AG09319 (cell line): ENCODE measurements around the gene ISM2.
"Not testable (repeated sequence)": the region's sequence is repeated elsewhere in the genome, so short reads cannot be mapped to it uniquely, and the experiment has no call there.

Experiments
- DNase-seq: peaks from one replicate; pipeline ENCODE4 v3.0.0-alpha.2; 2010; ENCODE audit warnings: low read depth; ENCODE audit errors: extremely low read depth
- CTCF ChIP-seq: IDR thresholded peaks from 2 replicates; pipeline ENCODE4 v1.5.1; 2011; ENCODE audit warnings: low read depth, mild to moderate bottlenecking, inconsistent platforms, low read length, moderate library complexity

The ISM2 gene

GRCh38 chr14:77498120-77498979, at the start of gene ISM2:
Gene ISM2 (minus strand): TSS chr14:77498816. CDS start chr14:77498793, 23 bp downstream.
- TF ChIP-seq CTCF: no peak
- DNase-seq: no peak

DNA sequence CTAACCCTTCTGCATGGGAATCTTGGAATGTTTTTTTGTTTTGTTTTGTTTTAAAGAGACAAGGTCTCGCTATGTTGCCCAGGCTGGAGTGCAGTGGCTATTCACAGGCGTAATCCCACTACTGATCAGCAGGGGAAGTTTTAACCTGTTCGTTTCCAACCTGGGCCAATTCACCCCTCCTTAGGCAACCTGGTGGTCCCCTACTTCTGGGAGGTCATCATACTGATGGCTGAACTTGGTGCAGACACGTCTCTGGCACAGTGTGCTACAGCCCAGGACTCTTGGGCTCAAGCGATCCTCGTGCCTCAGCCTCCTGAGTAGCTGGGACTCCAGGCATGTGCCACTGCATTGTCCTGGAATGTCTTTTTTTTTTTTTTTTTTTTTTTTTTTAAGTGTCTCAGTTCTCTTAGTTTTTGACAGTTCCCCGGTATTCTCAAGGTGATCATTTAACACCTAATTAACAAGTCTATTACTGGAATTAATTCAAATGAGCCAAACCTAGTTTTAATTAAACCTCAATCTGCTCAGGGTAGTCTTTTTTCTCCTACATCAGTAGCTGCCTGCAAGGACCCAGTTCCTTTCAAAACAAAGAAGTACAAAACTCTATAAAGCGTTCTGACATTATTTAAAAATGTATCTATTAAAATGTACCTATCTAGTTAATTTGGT, 49.0 kb upstream of the ISM2 start:
- no peak for TF ChIP-seq CTCF
- DNase-seq: no peak

- not testable (repeated sequence) for DNase-seq
Observed at GRCh38 chr14:77545171-77545570, 46.6 kb upstream of the ISM2 start.

DNA sequence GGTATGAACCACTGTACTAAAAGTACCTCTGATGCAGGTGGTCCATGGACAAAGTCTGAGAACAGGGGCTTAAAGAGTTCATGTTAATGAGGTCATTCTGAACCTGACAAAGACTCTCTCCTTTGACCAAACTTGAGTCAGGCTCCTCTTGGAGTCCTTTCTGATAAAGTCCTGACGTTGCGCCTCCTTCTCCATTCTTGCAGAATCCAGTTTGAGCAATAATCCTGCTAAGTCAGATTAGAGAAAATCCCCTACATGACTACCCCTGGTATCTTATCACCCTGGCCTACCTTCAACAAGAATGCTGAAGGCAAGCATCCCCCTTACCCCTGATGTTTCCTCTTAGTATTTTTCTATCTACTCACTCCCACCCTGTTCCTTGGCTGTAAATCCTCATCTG, 46.0 kb upstream of the ISM2 start:
- no peak for TF ChIP-seq CTCF
- no peak for DNase-seq

DNA sequence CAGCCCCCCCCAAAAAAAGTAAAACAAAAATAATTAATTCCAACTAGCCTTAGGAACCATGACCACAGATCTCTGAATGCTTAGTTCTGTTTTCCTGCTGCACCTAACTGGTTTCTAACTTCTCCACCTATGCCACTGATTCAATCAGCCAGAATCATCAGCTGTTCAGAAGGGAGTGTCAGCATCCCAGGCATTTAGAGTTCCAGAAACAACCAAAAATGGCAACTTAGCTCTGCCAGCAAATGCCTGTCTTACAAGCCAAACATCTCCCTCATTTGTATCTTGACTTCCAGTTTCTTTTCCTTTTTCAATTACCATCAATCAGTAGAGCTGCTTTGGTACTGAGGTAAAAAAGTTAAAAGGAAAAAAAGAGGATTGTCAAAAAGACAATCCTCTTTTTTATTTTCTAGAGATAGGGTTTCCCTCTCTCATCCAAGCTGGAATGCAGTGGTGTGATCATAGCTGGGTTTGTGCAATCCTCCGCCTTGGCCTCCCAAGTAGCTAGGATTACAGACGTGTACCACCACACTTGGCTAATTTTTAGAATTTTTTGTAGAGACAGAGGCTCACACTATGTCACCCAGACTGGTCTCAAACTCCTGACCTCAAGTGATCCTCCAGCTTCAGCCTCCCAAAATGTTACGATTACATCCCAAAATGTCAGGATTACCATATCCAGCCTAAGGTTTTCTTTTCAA, 45.2 kb upstream of the ISM2 start:
- TF ChIP-seq CTCF: no peak
- DNase-seq: no peak

GRCh38 chr14:77543240-77543551, 44.6 kb upstream of the ISM2 start:
- no peak for TF ChIP-seq CTCF
- no peak for DNase-seq

DNA sequence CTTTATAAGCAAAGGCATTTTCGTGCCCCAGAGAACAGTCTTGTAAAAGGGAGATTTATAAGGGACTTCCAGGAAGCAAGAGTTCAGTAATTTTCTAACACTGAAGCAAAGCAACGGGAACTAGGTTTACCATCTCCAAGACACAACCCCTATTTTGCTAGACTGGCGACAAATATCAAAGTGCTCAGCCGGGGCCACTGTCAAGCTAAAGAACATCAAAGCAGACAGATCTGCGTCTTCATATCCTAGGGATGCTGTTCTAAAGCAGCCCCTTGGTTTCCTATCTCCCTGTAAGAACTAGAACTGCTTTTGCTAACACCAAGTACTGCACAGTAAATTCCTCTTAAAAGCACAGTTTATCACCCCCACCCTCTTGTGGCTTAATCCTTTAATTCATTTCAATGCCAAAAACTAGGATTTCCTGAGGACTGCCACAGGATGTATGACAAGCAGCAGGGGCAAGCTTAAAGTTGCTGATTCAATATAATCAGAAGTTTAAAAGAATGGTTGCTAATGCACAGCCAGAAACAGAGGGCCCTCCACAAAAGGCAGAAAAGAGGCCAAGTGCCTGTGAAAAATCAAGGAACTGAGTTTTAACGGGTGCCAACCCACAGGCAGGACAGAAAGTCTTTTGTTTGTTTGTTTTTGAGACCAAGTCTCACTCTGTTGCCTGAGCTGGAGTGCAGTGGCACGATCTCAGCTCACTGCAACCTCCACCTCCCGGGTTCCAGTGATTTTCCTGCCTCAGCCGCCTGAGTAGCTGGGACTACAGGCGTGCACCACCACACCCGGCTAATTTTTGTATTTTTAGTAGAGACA, 44.0 kb upstream of the ISM2 start:
- no peak for DNase-seq
- no peak for TF ChIP-seq CTCF
